IgD-negative memory B cell (primary cell): ENCODE data around the gene COL27A1. TPM values are rescaled to one million over a fixed set of nuclear protein-coding genes. Genes with fewer than 3 reads are reported as not detected.

ENCODE experiments used
- H3K27ac Mint-ChIP-seq, 3 donors: one replicate each; pipeline ENCODE4 v1.8.0; 2020 to 2022; ENCODE audit warnings: mild to moderate bottlenecking in 3 of 3, mixed read lengths in 3 of 3, moderate library complexity in 1 of 3
- H3K27me3 Mint-ChIP-seq: one replicate; pipeline ENCODE4 v1.8.0; 2021; ENCODE audit warnings: mixed read lengths
- H3K36me3 Mint-ChIP-seq: one replicate; pipeline ENCODE4 v1.8.0; 2020; ENCODE audit warnings: mild to moderate bottlenecking, mixed read lengths
- H3K4me1 Mint-ChIP-seq, 3 donors: one replicate each; pipeline ENCODE4 v1.8.0; 2020 to 2022; ENCODE audit warnings: mixed read lengths in 3 of 3, mild to moderate bottlenecking in 1 of 3
- H3K4me3 Mint-ChIP-seq, 4 donors: one replicate each; pipeline ENCODE4 v1.8.0; 2020 to 2022; ENCODE audit warnings: mild to moderate bottlenecking in 4 of 4, mixed read lengths in 4 of 4, moderate library complexity in 3 of 4
- H3K9me3 Mint-ChIP-seq, 3 donors: one replicate each; pipeline ENCODE4 v1.8.0; 2020 to 2021; ENCODE audit warnings: mixed read lengths in 3 of 3, mild to moderate bottlenecking in 1 of 3
- polyA plus RNA-seq: library from polyadenylated mRNA; unstranded; fragments of 300-500 nt; fragmentation: Illumina TruSeq; gene quantifications from one replicate; pipeline ENCODE4 v1.2.3, GENCODE V29; 2021

COL27A1 gene
- polyA plus RNA-seq, result not detected

DNA sequence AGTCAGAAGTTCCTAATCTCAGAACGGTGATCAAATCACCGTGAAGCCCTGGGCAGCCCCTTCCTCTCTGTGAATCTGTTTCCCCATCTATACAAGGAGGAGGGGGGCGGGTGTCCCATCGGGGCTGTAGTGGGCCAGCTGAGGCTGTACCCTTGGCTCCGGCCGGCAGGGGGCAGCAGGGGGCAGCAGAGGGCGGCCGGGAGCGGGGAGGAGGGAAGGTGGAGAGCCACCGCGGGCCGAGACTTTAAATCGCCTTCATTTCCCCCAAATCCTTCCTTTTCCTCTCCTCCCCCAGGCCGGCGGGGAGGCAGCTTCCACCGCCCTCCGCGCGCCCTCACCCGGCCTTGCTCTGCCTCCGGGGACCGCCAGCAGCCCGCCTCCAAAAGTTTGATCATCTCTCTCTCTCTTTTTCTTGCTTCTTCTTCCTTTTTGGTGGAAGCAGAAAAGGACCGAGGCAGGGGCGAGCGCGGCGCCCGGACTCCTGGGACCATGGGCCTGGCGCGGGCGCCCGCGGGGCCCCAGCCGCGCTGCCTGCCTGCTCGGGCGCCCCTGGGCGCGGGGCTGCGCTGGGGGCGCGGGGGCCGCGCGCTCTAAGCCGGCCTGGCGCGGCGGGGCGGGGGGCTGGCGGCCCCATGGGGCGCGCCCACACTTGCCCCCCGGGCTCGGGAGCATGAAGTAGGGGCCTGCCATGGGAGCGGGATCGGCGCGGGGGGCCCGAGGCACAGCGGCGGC is at the start of gene COL27A1:
COL27A1 (plus strand) TSS at position 275 of the 732 bp plus-strand sequence; CDS start at position 689, 414 bp downstream.
- H3K4me3 Mint-ChIP-seq, result peak within 1 kb of the TSS; percentile 72 to 92 (median 84)
- peaks cover 6 to 12% (median 12%) of the 10 kb centered on the region in 3 donors for H3K4me1 Mint-ChIP-seq
- peaks cover 0 to 3% (median 0%) of the 10 kb centered on the region in 3 donors for H3K9me3 Mint-ChIP-seq
- no peaks in the 10 kb centered on the region for H3K36me3 Mint-ChIP-seq
- peak within 1 kb of the TSS in 1 of 3 donors; percentile 76 for H3K27ac Mint-ChIP-seq
- peaks cover 38% of the 10 kb centered on the region for H3K27me3 Mint-ChIP-seq

- Mint-ChIP-seq H3K4me3 (no peak overlapping the region), H3K36me3 (no peaks in the 10 kb centered on the region), H3K27me3 (peaks cover 2% of the 10 kb centered on the region), H3K27ac (no peak overlapping the region), H3K4me1 (peaks cover 0 to 2% (median 2%) of the 10 kb centered on the region in 3 donors), H3K9me3 (peaks cover 0 to 3% (median 3%) of the 10 kb centered on the region in 3 donors)
Measured at GRCh38 chr9:114107286-114108001, 47.9 kb upstream of the COL27A1 start.

- Mint-ChIP-seq H3K27me3 (peaks cover 5% of the 10 kb centered on the region), H3K4me3 (peak overlapping the region in 1 of 4 donors; percentile 17), H3K27ac (no peak overlapping the region), H3K4me1 (peaks cover 0 to 5% (median 2%) of the 10 kb centered on the region in 3 donors), H3K36me3 (no peaks in the 10 kb centered on the region), H3K9me3 (no peaks in the 10 kb centered on the region)
Measured at GRCh38 chr9:114108016-114108833, 47.1 kb upstream of the COL27A1 start.

DNA sequence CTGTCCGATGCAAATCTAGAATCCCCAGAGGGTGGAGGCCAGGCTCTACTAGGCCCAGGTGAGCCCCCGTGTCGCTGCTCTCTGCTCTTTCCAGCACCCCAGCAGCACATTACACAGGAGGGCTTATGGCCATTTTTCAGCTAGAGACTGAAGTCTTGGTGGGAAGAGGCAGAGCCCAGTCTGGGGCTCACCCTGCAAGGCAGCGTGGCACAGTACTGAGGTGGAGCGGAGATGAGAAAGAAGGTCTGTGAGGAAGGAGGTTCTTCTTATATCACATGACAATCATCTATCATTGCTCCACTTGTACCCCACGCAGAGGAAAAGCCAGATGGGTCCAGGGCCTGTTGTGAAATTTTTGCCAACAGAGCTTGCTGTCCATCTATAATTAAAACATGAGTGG is 46.2 kb upstream of the COL27A1 start:
- Mint-ChIP-seq H3K36me3 (no peaks in the 10 kb centered on the region), H3K4me1 (peaks cover 0 to 5% (median 2%) of the 10 kb centered on the region in 3 donors), H3K4me3 (no peak overlapping the region), H3K27ac (no peak overlapping the region), H3K9me3 (peaks cover 0 to 2% (median 0%) of the 10 kb centered on the region in 3 donors), H3K27me3 (peaks cover 9% of the 10 kb centered on the region)

- Mint-ChIP-seq H3K27ac (no peak overlapping the region), H3K4me3 (no peak overlapping the region), H3K9me3 (peaks cover 0 to 2% (median 0%) of the 10 kb centered on the region in 3 donors), H3K27me3 (peaks cover 10% of the 10 kb centered on the region), H3K4me1 (peaks cover 0 to 5% (median 2%) of the 10 kb centered on the region in 3 donors), H3K36me3 (no peaks in the 10 kb centered on the region)
Measured at GRCh38 chr9:114110180-114110579, 45.2 kb upstream of the COL27A1 start.

- H3K9me3 Mint-ChIP-seq, result peaks cover 0 to 2% (median 0%) of the 10 kb centered on the region in 3 donors
- H3K36me3 Mint-ChIP-seq, result no peaks in the 10 kb centered on the region
- H3K27me3 Mint-ChIP-seq, result peaks cover 14% of the 10 kb centered on the region
- H3K27ac Mint-ChIP-seq, result no peak overlapping the region
- H3K4me3 Mint-ChIP-seq, result no peak overlapping the region
- H3K4me1 Mint-ChIP-seq, result peaks cover 0 to 5% (median 2%) of the 10 kb centered on the region in 3 donors
Measured at GRCh38 chr9:114112325-114112724, 43.0 kb upstream of the COL27A1 start.

DNA sequence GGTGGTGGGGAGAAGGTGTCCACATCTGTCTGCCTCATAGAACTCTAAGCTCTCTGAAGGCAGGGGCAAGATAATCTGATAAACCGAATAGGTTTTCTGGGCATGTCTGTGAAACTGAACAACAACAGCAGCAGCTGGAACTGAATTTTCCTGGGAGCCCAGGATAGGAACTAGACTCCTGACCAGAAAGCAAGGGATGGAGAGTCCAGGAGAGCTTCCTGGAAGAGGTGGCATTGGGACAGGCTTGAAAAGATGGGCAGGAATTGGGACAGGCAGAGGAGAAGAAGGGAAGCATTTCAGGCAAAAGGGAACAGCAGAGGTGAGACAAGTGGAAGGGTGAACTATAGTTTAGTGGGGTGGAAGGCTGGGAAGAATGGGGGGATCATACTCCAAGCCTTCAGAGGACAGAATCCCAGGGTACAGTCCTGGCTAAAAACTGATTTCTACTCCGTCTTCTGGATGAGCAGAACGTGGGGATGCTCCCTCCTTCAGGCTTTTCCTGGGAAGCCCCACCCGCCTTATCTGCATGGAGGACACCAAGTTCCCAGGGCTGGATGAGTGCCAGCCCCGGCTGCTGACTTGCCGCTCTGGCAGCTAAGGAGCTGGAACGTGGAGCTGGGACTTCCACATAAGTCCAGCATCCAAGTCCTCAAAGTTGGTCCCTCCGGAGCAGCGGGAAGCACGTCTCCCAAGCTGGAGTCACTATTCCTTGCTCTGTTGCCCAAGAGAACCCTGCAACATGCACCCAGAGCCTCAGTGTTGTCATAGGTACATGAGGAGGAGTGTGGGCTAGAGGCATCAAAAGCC is 42.4 kb upstream of the COL27A1 start:
- Mint-ChIP-seq H3K9me3 (peaks cover 0 to 2% (median 0%) of the 10 kb centered on the region in 3 donors), H3K27ac (peak overlapping the region in 1 of 3 donors; percentile 48), H3K4me3 (no peak overlapping the region), H3K4me1 (peaks cover 0 to 3% (median 0%) of the 10 kb centered on the region in 3 donors), H3K27me3 (peaks cover 16% of the 10 kb centered on the region), H3K36me3 (no peaks in the 10 kb centered on the region)

DNA sequence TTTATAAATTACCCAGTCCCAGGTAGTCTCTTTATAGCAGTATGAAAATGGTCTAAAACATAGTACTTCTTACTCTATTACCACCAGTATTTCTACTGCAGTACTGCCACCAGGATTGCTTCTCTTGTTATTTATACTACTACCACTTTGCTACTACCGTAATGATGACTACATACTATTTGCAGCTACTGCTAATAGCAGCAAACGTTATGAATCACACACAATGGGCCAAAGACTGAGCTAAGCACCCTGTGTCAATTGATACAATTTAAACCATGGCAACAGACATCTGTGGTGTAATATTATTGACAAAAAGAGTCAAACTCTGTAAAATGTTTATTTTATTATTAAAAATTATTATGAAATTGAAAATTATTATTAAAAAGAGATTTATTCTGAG is 41.0 kb upstream of the COL27A1 start:
- Mint-ChIP-seq H3K36me3 (no peaks in the 10 kb centered on the region), H3K27ac (no peak overlapping the region), H3K4me3 (no peak overlapping the region), H3K4me1 (peaks cover 0 to 3% (median 0%) of the 10 kb centered on the region in 3 donors), H3K27me3 (peaks cover 21% of the 10 kb centered on the region), H3K9me3 (peaks cover 0 to 2% (median 0%) of the 10 kb centered on the region in 3 donors)

GRCh38 chr9:114115654-114116125 is 39.6 kb upstream of the COL27A1 start:
- H3K4me1 Mint-ChIP-seq, result peaks cover 0 to 3% (median 0%) of the 10 kb centered on the region in 3 donors
- H3K27me3 Mint-ChIP-seq, result peaks cover 21% of the 10 kb centered on the region
- H3K4me3 Mint-ChIP-seq, result no peak overlapping the region
- peaks cover 1% of the 10 kb centered on the region for H3K36me3 Mint-ChIP-seq
- H3K9me3 Mint-ChIP-seq, result peaks cover 0 to 2% (median under 1%) of the 10 kb centered on the region in 3 donors
- H3K27ac Mint-ChIP-seq, result no peak overlapping the region

DNA sequence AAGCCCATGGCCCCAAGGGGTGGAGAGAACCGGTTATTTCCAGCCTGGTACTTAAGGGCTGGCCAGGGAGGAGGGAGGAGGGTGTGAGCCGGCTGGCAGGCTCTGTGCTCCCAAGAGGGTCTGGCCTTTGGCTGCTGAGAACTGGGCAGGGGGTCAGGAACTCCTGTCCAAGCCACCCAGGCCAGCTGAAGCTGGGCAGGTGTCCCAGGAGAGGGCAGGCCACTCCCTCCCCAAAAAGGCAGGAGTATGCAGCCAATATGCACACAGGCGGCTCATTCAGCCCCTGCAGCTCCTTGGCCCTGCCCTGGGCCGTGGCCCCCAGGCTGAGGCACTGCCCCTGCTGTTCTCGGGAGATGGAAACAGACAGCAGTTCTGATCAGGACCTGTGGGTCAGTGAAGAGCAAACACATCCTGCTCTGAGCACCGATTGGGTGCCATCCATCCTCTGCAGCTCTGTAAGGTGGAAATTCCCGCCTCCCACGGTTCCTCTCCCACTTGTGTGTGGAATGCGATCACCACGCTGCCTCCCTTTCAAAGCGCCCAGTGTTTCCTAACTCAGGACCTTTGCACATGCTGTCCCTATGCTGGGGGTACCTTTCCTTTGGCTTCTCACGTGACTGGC is 39.1 kb upstream of the COL27A1 start:
- Mint-ChIP-seq H3K27me3 (peaks cover 21% of the 10 kb centered on the region), H3K36me3 (peaks cover 2% of the 10 kb centered on the region), H3K27ac (no peak overlapping the region), H3K4me3 (no peak overlapping the region), H3K9me3 (peaks cover 0 to 2% (median 2%) of the 10 kb centered on the region in 3 donors), H3K4me1 (peaks cover 0 to 3% (median 0%) of the 10 kb centered on the region in 3 donors)

GRCh38 chr9:114117614-114117995 is 37.7 kb upstream of the COL27A1 start:
- Mint-ChIP-seq H3K36me3 (peaks cover 2% of the 10 kb centered on the region), H3K9me3 (peaks cover 0 to 2% (median 2%) of the 10 kb centered on the region in 3 donors), H3K27ac (peak overlapping the region in 1 of 3 donors; percentile 5), H3K4me3 (peak overlapping the region in 1 of 4 donors; percentile 35), H3K27me3 (peaks cover 21% of the 10 kb centered on the region), H3K4me1 (peaks cover 0 to 3% (median 0%) of the 10 kb centered on the region in 3 donors)

- no peaks in the 10 kb centered on the region for H3K4me1 Mint-ChIP-seq
Measured at GRCh38 chr9:114117996-114118830, 37.1 kb upstream of the COL27A1 start.

More at GRCh38 chr9:114117996-114118830, 37.1 kb upstream of the COL27A1 start:
- Mint-ChIP-seq H3K36me3 (peaks cover 2% of the 10 kb centered on the region), H3K27me3 (peaks cover 18% of the 10 kb centered on the region), H3K27ac (peak overlapping the region in 1 of 3 donors; percentile 64), H3K9me3 (peaks cover 0 to 2% (median 2%) of the 10 kb centered on the region in 3 donors), H3K4me3 (no peak overlapping the region)
